ENCODE results near the gene ZNF609.

- no peak for TF ChIP-seq CTCF (conservative IDR thresholded peaks at IDR 0.05; ENCODE audit: low read depth, low read length)
- TF ChIP-seq EZH2 (IDR thresholded peaks at IDR 0.05; ENCODE audit: low read length, unreplicated experiment), result no peak
- TF ChIP-seq EZH2phosphoT487 (IDR thresholded peaks at IDR 0.05; ENCODE audit: borderline replicate concordance, low read length), result no peak
These were observed 41.0 kb downstream of the ZNF609 start for GRCh38 chr15:64501396-64501715.
